Hematopoietic multipotent progenitor cell treated with erythropoietin and hydrocortisone succinate and interleukin-3 and kit ligand, for 15 days (in vitro differentiated cells): ENCODE results near the gene DYRK1B.
"Not testable (repeated sequence)": the region's sequence is repeated elsewhere in the genome, so short reads cannot be mapped to it uniquely, and the experiment has no call there.

ENCODE experiments used
- DNase-seq: peaks from one replicate; pipeline ENCODE4 v3.0.0-alpha.2; 2015; ENCODE audit warnings: low spot score

Gene DYRK1B

GRCh38 chr19:39829702-39830275 lies 4.2 kb downstream of the DYRK1B start:
- no peak for DNase-seq

GRCh38 chr19:39828654-39829032 lies 5.3 kb downstream of the DYRK1B start:
- no peak for DNase-seq

DNA sequence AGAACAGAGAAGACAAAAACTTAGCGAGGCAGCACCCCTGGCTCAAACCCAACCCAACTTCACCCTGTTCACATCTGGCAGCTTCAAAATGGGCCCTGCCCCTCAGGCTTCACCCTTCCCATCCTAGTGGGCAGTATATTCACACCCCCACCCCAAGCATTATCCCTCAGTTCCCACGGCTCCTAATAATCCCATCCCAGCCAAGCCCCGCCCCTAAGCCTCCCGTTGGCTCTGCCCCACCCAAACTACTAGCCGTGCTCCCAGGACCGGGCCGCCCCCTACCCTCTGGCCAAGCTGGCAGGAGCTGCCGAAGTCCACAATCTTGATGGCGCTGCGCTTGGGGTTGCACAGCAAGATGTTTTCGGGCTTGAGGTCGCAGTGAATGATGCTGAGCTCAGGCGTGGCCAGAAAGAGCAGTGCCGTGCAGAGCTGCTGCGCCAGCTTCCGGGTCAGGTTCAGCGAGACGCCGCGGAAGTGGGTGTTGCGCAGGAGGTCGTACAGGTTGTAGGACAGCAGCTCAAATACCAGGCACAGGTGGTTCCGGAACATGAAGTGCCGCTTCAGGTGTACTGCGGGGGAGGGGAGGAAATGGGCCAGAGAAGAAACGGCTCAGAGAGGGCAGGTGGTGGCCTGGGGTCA lies 5.8 kb downstream of the DYRK1B start:
- no peak for DNase-seq

DNA sequence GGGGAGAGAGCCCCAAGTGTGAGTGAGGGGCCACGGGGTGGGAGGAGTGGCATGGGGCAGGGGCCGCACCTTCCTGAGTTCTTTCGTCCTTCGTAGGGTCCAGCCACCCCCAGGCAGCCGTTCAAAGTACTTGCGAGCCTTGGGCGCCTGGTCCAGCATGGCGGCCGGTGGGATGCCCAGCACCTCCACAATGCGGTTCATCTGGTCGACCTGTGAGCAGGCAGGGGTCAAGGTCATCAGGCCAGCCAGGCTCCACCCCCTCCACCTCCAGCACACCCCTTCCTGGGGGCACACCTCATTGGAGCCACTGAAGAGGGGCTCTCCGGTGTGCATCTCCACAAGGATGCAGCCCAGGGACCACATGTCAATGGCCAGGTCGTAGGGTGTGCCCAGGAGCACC lies 6.7 kb downstream of the DYRK1B start:
- no peak for DNase-seq

DNA sequence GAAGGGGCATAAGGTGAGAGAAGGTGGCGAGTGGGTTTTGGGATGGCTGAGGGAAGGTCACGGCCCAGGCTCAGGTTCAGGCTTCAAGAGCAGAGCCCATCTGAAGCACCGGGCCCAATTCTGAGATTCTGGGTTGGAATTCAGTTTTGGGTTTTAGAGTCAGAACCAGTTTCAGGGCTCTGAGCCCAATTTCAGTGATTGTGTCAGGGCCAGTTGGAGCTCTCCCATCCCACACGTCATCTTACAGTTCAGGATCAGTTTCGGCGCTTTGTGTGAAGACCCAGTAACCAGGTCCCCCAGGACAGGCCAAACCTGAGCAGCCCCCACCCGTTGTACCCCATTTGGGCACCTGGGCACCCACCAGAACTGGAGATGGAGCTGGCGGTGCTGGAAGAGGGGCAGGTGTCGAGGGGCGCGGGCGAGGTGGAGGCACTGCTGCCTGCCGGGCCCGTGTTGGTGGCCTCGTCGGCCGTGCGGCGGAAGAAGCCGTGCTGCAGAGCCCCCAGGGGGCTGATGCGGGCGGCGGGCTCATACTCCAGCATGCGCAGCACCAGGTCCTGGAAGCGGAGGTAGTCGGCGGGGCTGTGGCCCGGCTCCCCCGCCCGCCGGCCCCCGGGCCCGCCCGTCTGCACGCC lies 7.5 kb downstream of the DYRK1B start:
- DNase-seq: no peak

DNA sequence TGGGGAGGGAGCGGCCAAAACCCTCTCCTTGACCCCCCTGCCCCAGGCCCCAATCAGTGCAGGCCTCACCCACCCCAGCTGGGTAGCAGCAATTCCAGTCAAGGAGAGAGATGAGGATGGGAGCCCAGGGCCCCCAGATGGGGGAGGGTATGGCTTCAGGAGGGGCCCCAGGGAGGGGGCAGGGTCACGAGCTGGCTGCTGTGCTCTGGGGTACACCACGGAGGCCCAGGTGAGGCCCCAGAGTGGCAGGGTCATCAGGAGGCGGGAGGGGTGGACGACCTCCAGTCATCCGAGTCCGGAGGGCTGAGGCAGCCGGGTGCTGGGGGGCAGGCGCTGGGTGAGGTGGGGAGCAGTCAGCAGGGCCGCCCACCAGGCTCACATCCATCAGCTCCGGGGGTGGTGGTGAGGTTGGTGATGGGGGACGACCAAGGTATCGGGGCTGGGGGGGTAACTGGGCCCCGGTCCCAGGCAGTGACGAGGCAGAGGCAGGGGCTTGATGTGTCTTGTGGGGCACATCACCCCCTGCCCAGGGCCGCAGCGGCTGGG lies 8.4 kb downstream of the DYRK1B start:
- DNase-seq: no peak

DNA sequence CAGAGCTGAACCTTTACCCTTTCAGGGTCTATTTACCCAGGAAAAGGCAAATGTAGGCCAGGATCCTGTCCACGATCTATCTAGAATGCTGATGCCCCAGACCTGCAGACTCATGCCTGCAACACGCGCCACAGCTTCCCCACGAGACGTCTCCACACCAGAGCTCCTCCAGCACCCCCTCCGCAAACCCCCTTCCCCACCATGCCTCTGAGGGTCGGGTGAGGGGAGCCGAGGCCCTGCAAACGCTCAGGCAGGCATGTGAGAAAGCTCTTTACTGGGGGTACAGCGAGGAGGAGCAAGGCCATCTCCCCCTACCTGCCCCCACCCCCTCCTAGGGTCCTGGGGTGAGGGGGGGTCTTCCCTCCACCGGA lies 8.9 kb downstream of the DYRK1B start:
- no peak for DNase-seq

GRCh38 chr19:39824143-39825092 lies 9.5 kb downstream of the DYRK1B start:
- peak; percentile 81 for DNase-seq

DNA sequence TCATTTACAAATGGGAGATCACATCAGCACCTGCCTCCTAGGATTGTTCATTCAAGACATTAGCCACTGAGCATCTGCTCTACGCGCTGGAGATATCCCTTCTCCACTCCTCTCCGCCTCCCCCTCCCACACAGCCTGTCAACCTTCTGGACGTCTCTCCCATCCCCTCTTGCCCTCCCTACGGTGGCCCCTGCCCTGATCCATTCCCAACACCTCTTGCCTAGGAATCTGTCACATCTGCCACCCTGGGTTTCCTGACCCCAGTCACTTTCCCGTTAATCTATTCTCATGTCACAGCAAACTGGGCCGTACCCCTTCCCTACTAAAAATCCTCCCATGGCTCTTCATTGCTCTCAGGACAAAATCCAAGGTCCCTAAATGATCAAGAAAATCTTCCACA lies 10.3 kb downstream of the DYRK1B start:
- no peak for DNase-seq

DNA sequence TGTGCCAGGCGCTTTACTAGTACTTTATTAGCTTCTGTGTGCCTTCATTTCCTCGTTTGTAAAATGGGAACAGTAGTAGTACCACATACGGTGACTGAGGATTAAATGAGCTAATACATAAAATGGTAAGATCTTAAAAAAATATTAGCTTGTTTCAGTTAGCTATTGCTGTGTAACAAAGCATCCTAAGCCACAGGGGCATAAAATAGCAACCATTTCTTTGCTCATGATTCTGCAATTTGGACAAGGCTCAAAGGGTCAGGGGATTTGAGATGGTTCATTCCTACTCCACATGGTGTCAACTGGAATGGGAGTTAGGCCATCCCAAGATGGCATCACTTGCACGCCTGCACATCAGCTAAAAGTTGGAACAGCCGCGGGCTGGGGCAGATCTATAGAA lies 13.3 kb downstream of the DYRK1B start:
- DNase-seq: no peak

GRCh38 chr19:39819786-39820185 lies 14.2 kb downstream of the DYRK1B start:
- DNase-seq: no peak

GRCh38 chr19:39818626-39819097 lies 15.3 kb downstream of the DYRK1B start:
- DNase-seq: no peak

DNA sequence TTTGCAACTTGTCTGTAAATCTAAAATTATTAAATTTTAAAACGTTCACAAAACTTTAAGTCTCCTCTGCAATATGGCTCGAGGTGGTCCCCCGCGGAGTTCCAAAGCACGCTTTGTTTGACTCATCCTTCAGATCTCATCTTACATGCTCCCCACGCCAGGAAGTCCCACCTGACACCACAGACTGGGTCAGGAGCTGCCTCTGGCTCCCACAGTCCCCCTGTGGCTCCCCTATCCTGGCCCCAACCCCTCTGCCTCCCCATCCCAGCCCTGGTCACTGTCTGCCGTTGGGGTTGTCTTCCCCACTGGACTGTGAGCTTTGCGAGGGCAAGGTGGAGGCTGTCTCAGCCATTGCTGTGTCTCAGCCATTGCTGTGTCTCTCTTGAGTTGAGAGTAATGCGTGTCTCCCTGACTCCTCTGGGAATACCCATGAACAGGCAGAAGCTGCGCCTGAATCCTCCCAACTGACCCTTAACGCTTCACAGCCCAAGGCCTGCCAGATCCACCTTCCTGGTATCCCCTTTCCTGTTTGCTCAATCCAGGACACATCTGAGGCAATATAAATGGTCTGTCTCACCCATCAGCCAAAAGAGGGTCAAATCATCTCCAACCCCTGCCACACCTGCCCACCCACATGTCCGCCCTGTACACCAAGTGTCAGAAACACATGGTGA lies 15.9 kb downstream of the DYRK1B start:
- no peak for DNase-seq

DNA sequence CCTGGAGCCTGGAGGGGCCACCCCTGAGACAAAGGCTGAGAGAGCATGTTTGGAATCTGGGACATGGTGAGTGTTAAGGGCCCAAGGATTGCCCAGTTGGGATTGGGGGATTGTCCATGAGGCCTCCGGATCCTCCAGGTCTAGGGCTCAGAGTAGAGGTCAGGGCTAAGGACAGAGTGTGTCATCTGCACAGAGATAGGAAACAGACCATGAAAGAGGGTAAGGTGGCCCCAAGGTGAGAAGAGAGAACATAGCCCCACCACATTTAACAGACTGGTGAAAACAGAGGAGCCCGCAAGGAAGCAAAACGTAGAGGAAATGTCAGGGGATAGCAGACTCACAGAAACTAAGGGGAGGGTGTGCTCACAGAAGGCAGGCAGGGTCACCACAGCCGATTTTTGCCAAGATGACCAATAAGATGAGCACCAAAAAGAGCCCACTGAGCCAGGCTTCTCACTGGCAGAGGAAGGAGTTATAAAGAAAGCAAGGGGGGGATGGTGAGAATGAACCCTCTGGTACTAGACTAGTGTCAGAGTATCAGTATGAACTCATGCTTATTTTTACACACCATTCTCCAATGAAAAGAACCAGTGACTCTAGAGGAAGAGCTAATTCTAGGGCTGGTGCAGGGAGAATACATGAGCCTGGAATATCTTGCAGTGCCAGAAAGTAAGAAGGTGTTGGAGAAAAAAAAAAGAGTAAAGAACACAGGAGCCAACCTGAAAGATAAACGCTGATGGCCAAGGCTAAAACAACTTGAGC lies 17.5 kb downstream of the DYRK1B start:
- no peak for DNase-seq

DNA sequence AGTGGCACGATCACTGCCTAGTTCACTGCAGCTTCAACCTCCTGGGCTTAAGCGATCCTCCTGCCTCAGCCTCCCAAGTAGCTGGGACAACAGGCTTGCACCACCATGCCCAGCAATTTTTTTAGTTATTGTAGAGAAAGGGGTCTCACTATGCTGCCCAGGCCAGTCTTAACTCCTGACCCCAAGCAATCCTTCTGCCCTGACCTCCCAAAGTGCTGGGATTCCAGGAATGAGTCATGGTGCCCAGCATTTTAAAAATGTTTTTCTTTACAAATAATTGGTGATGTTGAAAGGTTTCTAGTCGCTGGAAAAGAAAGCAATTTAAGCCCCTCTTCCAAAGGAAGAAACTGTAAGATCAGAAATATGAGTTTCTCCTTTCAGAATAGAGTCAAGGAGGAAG lies 19.4 kb downstream of the DYRK1B start:
- no peak for DNase-seq

DNA sequence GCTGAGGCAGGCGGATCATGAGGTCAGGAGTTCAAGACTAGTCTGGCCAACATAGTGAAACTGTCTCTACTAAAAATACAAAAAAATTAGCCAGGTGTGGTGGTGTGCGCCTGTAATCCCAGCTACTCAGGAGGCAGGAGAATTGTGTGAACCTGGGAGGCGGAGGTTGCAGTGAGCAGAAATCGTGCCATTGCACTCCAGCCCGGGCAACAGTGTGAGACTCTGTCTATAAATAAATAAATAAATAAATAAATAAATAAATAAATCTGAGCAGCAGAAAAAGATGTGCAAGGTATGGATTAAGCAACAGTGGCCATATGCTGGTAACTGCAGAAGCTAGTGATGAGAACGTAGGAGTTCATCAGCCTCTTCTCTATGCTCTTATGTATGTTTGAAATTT lies 19.9 kb downstream of the DYRK1B start:
- not testable (repeated sequence) for DNase-seq

DNA sequence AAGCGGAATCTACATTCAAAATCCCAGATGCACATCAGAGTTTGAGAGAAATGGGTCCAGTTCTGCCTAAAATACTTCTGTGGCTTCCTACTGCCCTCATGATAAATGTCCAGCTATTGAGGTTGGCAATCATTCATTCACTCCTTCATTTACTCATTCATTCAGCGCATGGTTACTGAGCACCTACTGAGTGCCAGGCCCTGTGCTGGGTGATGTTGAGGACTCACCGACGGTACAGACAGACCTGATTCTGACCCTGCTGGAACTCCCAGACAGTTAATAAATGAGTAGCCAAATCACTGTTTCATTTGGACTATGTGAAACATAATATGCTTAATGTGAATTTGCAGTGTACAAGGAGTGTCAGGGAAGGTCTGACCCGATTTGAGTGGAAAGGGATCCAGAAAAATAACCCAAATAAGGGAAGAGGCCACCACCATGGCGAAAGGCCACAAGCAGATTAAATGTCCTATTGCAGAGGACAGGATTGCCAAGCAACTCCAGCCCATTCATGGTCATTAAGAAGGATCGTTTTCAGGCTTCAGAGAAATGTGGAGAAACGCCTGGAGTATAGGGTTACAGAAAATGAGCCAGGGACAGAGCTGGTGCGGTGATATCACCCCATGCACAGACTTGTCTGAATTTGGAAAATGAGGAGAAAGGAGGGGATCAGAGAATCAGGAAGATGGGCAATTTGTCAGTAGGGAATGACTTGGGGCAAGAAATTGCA lies 20.5 kb downstream of the DYRK1B start:
- no peak for DNase-seq

GRCh38 chr19:39811064-39811463 lies 22.9 kb downstream of the DYRK1B start:
- DNase-seq: no peak

GRCh38 chr19:39810424-39810823 lies 23.5 kb downstream of the DYRK1B start:
- DNase-seq: no peak

- DNase-seq: no peak
These were observed 24.6 kb downstream of the DYRK1B start for GRCh38 chr19:39809368-39809767.
